IPS-15b (cell line): Measurements from ENCODE around the gene KCNJ18.
"Not testable (repeated sequence)": the region's sequence is repeated elsewhere in the genome, so short reads cannot be mapped to it uniquely, and the experiment has no call there.

Experiments used
- H3K27me3 ChIP-seq: one replicate; pipeline ENCODE4 v1.6.1; 2013; ENCODE audit warnings: low read length; ENCODE audit not compliant: control insufficient read depth, insufficient read depth
- H3K36me3 ChIP-seq: one replicate; pipeline ENCODE4 v1.6.1; 2013; ENCODE audit warnings: low read length; ENCODE audit not compliant: control insufficient read depth, insufficient read depth
- H3K4me1 ChIP-seq: one replicate; pipeline ENCODE4 v1.6.1; 2013; ENCODE audit warnings: mild to moderate bottlenecking, low read length; ENCODE audit not compliant: control insufficient read depth, insufficient read depth
- H3K4me3 ChIP-seq: one replicate; pipeline ENCODE4 v1.5.1; 2013; ENCODE audit warnings: low read depth, low read length
- H3K9ac ChIP-seq: one replicate; pipeline ENCODE4 v1.6.1; 2013; ENCODE audit warnings: low read depth, mild to moderate bottlenecking, low read length
- H3K9me3 ChIP-seq: one replicate; pipeline ENCODE4 v1.6.1; 2013; ENCODE audit warnings: mild to moderate bottlenecking, low read length; ENCODE audit not compliant: control insufficient read depth, insufficient read depth

The KCNJ18 gene

DNA sequence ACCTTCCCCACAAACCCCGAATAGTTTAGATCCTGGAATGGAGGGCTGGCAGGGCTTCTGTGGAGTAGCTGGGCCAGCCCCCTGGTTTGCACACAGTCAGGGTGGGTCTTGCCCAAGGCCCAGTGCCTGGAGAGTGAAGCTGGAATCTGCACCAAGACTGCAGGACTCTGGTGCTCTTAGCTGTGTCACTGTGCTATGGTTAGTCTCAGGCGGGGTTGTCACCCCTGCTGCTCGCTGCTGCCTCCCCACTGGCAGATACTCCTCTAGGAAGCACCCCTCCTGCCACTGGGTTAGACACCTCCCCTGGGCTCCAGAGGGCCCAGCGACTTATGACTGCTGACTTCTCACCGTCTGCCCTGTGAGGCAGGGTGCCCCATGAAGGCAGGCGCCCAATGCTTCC, 842 bp upstream of the KCNJ18 start:
- not testable (repeated sequence) for H3K27me3 ChIP-seq, H3K9ac ChIP-seq, H3K9me3 ChIP-seq, H3K36me3 ChIP-seq, H3K4me1 ChIP-seq, H3K4me3 ChIP-seq

DNA sequence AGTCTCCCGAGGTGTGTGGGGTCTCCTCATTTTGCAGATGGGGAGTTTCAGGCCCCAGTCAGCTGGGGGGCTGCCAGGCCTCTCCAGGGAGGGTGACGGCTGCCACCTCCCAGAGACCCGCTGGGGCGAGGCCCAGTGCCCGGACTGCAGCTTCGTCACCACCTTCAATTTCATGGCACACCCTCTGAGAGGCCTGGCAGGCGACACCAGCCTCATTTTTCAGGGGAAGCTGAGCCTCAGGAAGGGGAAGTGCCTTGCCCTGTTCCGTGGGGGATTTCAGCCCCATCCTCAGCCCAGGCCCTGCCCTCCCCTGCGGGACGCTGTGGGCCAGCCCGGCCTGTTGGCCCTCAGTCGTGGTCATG, 362 bp downstream of the KCNJ18 start:
- not testable (repeated sequence) for H3K36me3 ChIP-seq, H3K9ac ChIP-seq, H3K9me3 ChIP-seq, H3K27me3 ChIP-seq, H3K4me1 ChIP-seq, H3K4me3 ChIP-seq

- H3K36me3 ChIP-seq, H3K4me3 ChIP-seq, H3K9me3 ChIP-seq, H3K9ac ChIP-seq, H3K4me1 ChIP-seq, H3K27me3 ChIP-seq: not testable (repeated sequence)
Measured at GRCh38 chr17:21693391-21693796, 1.1 kb downstream of the KCNJ18 start.

DNA sequence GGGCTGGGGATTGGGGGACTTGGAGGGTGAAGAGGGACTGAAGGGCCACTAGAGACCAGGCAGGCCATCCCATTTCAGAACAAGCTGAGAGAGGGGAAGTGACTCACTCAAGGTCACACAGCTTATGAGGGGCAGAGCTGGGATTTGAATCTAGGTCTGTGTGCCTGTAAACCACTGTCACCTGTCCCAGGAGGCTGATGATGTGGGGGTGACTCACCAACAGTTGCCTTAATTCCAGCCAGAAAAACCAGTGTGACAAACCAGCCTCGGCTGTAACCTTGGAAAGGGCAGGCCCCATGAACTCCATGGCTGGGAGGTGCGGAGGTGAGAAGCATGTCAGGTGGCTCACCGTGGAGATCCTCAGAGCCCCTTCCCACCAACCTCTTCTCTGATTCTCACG, 1.6 kb downstream of the KCNJ18 start:
- not testable (repeated sequence) for H3K4me1 ChIP-seq, H3K36me3 ChIP-seq, H3K27me3 ChIP-seq, H3K9me3 ChIP-seq, H3K9ac ChIP-seq, H3K4me3 ChIP-seq

- H3K4me3 ChIP-seq, H3K9ac ChIP-seq, H3K9me3 ChIP-seq, H3K27me3 ChIP-seq, H3K36me3 ChIP-seq, H3K4me1 ChIP-seq: not testable (repeated sequence)
Measured at GRCh38 chr17:21696227-21696626, 3.9 kb downstream of the KCNJ18 start.

DNA sequence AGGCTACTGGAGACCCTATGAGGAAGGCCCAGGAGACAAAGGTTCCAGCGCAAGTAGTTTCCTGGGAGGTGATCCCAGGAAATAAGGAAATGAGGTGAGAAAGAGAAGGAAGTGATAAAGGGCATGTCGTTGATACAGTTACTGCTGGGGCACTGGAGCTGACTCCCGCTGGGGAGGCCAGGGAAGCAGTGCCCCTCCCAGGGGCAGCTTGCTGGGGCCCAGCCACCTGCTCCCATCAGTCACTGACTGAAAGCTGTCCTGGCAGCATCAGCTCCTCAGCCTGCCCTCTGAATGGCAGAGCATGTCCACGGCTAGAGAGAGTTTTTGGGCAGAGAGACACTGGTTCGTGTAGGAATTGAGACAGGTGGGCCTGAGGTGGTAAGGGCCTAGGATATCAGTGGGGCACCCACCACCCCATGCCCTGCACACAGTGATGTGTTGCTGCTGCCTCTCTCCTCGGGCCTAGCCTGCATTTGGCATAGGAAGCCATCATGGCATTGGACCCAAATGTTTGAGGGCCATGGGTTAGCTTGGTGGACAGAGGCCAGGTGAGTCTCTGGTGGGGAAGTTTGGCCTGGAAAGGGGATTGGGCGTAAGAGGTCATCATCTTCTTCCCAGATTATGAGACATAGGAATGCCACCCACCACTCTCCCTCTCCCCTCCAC, 4.7 kb downstream of the KCNJ18 start:
- not testable (repeated sequence) for H3K4me3 ChIP-seq, H3K9me3 ChIP-seq, H3K9ac ChIP-seq, H3K36me3 ChIP-seq, H3K4me1 ChIP-seq, H3K27me3 ChIP-seq

DNA sequence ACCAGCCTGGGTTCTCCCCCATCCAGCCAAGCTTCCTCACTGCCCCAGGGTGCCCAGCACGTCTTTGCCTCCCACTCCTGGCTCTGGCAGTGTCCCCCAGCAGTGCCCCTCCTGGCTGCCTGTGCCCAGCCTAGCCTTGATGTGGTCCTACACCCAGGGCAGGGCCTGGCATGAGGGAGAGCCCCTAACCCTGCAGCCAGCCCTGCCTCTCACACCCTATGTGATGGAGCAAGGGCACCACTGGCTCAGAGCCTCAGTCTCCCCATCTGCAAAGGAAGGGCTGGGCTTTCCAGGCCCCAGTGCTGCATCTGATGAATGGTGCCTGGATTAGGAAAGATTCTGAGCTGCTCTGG, 5.2 kb downstream of the KCNJ18 start:
- H3K27me3 ChIP-seq, H3K9me3 ChIP-seq, H3K36me3 ChIP-seq, H3K9ac ChIP-seq, H3K4me1 ChIP-seq, H3K4me3 ChIP-seq: not testable (repeated sequence)

DNA sequence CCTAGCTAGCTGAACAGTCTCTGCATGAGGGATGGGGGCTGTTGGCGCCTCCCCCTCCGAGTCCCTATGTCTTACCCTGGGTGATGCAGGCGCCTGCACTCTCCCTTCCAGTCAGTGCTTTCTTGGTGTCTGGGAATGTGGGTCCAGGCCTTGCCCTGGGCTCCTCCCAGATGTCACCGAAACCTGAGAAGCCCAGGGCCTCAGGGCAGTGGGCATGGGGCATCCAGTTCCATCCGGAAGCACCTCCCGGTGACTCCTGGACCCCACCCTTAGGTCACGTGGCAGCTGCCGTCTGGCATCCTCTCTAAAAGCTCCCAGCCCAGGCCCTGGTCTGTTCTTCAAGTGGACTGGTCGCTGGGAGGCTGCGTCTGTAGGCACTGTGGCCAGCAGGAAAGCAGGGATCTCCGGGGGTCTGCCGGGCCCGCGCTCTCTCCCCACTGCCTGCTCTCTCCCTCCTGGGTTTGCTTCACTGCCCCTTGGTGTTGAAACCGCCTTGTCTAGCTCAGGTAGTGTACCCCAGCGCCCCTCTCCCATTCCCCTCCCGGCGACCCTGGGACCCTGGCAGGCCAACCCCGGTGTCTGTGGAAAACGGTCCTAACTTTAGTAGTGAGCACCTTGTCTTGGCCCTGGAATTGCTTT, 6.2 kb downstream of the KCNJ18 start:
- not testable (repeated sequence) for H3K9me3 ChIP-seq, H3K9ac ChIP-seq

DNA sequence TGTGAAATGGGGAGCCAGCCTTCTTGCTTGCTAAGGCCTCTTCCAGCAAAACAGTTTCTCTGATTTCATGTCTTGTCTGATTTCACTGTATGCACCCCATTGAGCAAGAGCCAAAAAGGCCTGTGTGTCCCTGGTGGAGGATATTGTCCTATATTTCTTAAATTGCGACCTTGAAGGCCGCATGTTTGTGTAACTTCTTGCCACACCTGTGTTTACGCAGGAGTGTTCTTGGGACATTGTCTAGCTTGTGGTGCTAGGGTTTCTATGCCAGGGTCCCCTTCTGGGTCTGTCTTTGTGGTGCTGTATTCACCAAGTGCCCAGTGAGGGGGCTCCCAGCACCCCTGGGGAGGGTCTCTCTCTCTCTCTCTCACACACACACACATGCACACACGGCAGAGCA, 6.8 kb downstream of the KCNJ18 start:
- not testable (repeated sequence) for H3K27me3 ChIP-seq, H3K9ac ChIP-seq, H3K36me3 ChIP-seq, H3K4me3 ChIP-seq, H3K4me1 ChIP-seq, H3K9me3 ChIP-seq

More for the DNA sequence above, 6.2 kb downstream of the KCNJ18 start:
- H3K4me3 ChIP-seq, H3K4me1 ChIP-seq, H3K36me3 ChIP-seq, H3K27me3 ChIP-seq: not testable (repeated sequence)

GRCh38 chr17:21699573-21700236, 7.4 kb downstream of the KCNJ18 start:
- H3K9ac ChIP-seq, H3K9me3 ChIP-seq, H3K27me3 ChIP-seq, H3K4me3 ChIP-seq, H3K4me1 ChIP-seq, H3K36me3 ChIP-seq: not testable (repeated sequence)

DNA sequence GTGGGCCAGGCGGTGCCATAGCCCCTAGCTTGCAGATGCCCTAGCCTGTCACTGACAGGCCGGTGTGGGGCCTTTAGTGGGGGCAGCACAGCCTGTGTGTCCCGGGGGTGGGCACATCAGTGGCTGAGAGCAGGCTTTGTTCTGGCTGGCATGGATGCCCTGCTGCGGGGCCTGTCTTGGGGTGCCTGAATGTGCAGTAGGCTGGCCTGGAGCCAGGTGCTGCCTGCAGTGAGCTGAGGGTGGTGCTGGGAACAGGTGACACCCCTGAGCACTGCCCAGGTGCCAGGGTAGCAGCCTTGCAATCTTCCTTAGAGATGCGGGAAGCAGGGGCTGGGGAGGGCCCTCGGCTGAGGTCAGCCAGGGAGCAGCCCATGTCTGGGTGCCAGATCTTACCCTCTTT, 8.8 kb downstream of the KCNJ18 start:
- not testable (repeated sequence) for H3K4me1 ChIP-seq, H3K36me3 ChIP-seq, H3K9me3 ChIP-seq, H3K27me3 ChIP-seq, H3K9ac ChIP-seq, H3K4me3 ChIP-seq

DNA sequence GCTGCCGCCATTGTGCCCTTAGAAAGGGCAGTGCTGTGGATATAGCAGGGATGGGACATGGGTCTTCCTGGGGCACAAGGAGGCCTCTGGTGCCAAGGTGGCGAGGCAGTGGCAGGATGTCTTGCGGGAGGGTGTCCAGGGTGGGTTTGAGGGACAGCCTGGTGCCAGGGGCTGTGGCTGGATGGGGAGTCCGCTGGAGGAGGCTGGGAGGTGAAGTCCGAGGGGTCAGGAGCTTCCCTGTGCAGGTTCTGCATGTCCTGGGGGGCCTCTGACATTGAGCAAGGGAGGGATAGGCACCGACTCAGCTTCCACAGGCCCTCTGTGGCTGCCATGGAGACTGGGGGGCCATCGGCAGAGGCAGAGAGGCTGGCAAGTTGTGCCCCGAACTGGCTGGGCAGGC, 9.7 kb downstream of the KCNJ18 start:
- not testable (repeated sequence) for H3K4me1 ChIP-seq, H3K27me3 ChIP-seq, H3K36me3 ChIP-seq, H3K4me3 ChIP-seq, H3K9ac ChIP-seq, H3K9me3 ChIP-seq
